ENCODE measurements around the gene CHKB. TPM values are rescaled to one million over a fixed set of nuclear protein-coding genes. Genes with fewer than 3 reads are reported as not detected.

Gene CHKB, protein sequence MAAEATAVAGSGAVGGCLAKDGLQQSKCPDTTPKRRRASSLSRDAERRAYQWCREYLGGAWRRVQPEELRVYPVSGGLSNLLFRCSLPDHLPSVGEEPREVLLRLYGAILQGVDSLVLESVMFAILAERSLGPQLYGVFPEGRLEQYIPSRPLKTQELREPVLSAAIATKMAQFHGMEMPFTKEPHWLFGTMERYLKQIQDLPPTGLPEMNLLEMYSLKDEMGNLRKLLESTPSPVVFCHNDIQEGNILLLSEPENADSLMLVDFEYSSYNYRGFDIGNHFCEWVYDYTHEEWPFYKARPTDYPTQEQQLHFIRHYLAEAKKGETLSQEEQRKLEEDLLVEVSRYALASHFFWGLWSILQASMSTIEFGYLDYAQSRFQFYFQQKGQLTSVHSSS
- total RNA-seq, result 100 to 1,000 TPM in 1 of 4 donors, 10 to 100 TPM in 3; 74.8 to 232 (median 86.1) TPM

DNA sequence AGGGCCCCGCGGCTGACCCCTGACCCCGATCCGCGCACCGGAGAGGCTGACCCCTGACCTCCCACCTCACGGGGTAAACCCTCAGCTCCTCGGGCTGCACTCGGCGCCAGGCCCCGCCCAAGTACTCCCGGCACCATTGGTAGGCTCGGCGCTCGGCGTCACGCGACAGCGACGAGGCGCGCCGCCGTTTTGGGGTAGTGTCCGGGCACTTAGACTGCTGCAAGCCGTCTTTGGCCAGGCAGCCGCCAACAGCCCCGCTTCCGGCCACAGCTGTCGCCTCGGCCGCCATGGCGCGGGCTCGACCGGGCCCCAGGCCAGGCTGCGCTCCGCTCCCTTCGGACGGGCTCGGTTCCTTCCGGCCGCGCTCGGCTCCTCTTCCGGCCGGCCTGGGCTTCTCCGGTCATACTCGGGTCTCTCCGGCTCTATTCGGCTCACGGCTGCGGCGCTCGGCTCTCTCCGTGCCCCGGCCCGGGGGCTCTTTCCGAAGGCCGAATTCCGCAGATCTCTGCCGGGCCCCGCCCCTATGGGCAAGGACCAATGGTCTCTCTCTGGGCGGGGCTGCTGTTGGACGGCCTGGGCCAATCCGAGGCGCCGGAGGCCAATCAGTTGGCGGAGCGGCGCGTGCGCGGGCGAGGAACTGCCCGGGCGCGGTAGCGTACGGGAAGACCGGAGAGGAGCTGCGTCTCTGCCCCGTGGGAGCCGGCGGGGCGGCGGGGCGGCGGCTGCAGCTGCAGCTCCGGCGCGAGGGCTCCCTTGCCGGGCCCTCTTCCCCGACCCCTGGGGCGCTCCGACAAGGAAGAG lies at the start of gene CHKB:
TSS of gene CHKB (minus strand) at position 357 of the 801 bp plus-strand sequence. CDS start at position 289, 68 bp downstream.
- Histone ChIP-seq H3K9me3 (no peaks in the 10 kb centered on the region), H3K36me3 (no peaks in the 10 kb centered on the region), H3K27ac (peak within 1 kb of the TSS; percentile 99), H3K4me1 (peaks cover 15 to 31% (median 23%) of the 10 kb centered on the region in 4 donors), H3K4me3 (peak within 1 kb of the TSS; percentile 71 to 89 (median 76)), H3K27me3 (no peaks in the 10 kb centered on the region)
- DNase-seq, result peak; percentile 99
- TF ChIP-seq EP300 (IDR thresholded peaks at IDR 0.05; ENCODE audit: low read depth) (no peak), POLR2AphosphoS5 (IDR thresholded peaks at IDR 0.05) (peak; percentile 74 to 88 (median 88)), POLR2A (IDR thresholded peaks at IDR 0.05) (peak; percentile 86)
- TF ChIP-seq, protein P1, sequence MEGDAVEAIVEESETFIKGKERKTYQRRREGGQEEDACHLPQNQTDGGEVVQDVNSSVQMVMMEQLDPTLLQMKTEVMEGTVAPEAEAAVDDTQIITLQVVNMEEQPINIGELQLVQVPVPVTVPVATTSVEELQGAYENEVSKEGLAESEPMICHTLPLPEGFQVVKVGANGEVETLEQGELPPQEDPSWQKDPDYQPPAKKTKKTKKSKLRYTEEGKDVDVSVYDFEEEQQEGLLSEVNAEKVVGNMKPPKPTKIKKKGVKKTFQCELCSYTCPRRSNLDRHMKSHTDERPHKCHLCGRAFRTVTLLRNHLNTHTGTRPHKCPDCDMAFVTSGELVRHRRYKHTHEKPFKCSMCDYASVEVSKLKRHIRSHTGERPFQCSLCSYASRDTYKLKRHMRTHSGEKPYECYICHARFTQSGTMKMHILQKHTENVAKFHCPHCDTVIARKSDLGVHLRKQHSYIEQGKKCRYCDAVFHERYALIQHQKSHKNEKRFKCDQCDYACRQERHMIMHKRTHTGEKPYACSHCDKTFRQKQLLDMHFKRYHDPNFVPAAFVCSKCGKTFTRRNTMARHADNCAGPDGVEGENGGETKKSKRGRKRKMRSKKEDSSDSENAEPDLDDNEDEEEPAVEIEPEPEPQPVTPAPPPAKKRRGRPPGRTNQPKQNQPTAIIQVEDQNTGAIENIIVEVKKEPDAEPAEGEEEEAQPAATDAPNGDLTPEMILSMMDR (IDR thresholded peaks at IDR 0.05), result no peak
- WGBS, 2 donors (ENCODE audit: low coverage in 1 of 2), result 2% methylated on average over 45 of the region's 96 CpGs; no CpG with 5 or more reads in 1 of the 2 donors
- intact Hi-C loops (cut with DNase I; ENCODE audit: low total_unique reads) (no loop called here), in situ Hi-C loops (cut with MboI; ENCODE audit: low pct_ligation_motif_present in 1 of 4, low pct_unique_long_range_greater_than_20kb in 1 of 4, low sequenced_read_pairs in 3 of 4) (no loop called here)

DNA sequence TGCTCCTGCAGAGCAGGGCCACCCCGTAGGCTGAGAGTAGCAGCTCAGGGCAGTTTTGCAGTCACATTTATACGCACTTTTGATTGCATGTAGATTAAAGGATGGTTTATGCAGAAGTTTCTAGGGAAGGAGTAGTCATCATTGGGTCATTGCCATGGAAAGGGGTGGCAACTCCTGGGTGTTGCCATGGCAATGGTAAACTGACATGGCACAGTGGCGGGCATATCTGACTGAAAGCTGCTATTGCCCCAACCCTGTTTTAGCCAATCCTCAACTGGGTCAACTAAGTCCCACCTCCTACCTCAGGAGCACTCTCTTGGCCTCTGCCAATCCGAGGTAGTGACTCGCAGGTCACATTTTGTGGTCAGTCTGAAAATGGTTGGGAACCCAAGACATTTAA lies 47.7 kb upstream of the CHKB start:
- peaks cover 6 to 21% (median 16%) of the 10 kb centered on the region in 4 donors for H3K4me1 ChIP-seq
- in situ Hi-C loops (cut with MboI; ENCODE audit: low pct_ligation_motif_present in 1 of 4, low pct_unique_long_range_greater_than_20kb in 1 of 4, low sequenced_read_pairs in 3 of 4), result no loop called here
- intact Hi-C loops (cut with DNase I; ENCODE audit: low total_unique reads), result no loop called here
- 91 to 95% methylated on average over 4 to 5 of the region's 5 CpGs for WGBS, 2 donors (ENCODE audit: low coverage in 1 of 2)
- no peak overlapping the region for H3K27ac ChIP-seq
- no peaks in the 10 kb centered on the region for H3K36me3 ChIP-seq
- no peak overlapping the region for H3K4me3 ChIP-seq
- TF ChIP-seq POLR2A (IDR thresholded peaks at IDR 0.05) (no peak), POLR2AphosphoS5 (IDR thresholded peaks at IDR 0.05) (no peak), EP300 (IDR thresholded peaks at IDR 0.05; ENCODE audit: low read depth) (no peak)
- TF ChIP-seq, protein P1 (IDR thresholded peaks at IDR 0.05), result no peak
- no peak for DNase-seq
- H3K27me3 ChIP-seq, result no peaks in the 10 kb centered on the region
- H3K9me3 ChIP-seq, result no peaks in the 10 kb centered on the region

DNA sequence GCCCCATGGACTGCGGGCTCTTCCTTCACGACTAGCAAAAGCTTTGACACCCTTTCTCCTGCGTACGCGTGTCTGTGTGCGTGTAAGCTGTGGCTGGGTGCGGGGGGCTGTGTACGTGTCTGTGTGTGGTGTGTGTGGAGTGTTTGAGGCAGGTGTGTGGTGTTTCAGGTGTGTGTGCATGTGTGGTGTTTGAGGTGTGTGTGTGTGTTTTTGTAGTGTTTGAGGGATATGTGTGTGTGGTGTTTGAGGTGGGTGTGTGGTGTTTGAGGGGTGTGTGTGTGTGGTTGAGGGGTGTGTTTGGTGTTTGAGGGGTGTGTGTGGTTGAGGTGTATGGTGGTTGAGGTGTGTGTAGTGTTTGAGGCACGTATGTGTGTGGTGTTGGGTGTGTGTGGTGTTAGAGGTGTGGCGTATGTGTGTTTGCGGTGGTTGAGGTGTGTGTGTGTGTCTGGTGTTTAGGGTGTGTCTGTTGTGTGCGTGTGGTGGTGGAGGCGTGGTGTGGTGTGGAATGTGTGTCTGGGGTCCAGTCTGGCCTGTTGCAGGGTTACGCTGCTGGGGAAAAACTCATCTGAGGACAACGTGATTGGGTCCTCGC lies 46.0 kb upstream of the CHKB start:
- H3K36me3 ChIP-seq, result no peaks in the 10 kb centered on the region

DNA sequence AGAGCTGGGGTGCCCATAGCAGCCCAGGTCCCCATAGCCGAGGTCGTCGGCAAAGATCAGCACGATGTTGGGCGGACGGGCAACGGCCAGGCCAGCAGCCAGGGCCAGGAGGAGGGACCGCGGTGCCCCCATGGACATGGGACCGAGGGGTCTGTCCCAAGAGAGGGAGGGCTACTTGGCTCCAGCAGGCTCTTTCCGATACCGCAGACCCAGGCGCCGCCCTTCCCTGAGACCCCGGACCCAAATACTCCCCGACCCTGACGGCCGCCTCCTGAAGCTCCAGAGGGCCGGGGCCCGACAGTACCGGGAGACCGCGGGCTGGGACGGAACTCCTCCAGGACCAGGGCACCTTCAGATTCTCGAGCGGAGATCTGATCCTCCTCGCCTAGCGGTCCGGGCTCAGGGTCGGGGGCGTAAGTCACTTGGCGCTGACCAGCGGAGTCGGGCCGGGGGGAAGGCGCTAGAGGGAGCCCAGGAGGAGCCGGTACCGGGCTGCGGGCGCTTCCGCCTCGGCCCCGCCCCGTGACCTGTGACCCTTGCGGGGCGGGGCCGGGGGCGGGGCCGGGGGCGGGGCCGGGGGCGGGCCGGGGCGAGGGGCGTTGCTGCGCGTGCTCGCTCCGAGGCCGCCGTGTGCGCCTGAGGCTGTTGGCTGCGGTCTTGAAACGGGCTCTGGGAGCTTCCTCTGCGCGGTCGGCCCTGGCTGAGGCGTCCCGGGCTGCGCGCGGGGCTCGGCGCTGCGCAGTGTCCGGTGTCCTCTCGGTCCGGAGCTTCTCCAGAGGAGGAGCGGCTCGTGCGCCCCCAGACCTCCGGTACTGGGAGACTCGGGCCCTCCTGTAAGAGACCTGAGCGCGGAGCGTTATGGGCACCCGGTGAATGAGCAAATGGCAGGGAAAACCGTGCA lies 45.2 kb upstream of the CHKB start, which contains the start of gene ARSA:
TSS of gene ARSA (minus strand) at position 511 of the 901 bp plus-strand sequence. CDS start at position 138, 373 bp downstream.
- no peaks in the 10 kb centered on the region for H3K9me3 ChIP-seq
- H3K4me1 ChIP-seq, result peaks cover 6 to 25% (median 16%) of the 10 kb centered on the region in 4 donors
- peak within 1 kb of the TSS; percentile 81 to 89 (median 84) for H3K27ac ChIP-seq
- peak; percentile 86 for DNase-seq
- H3K4me3 ChIP-seq, result peak within 1 kb of the TSS; percentile 55 to 90 (median 77)
- H3K27me3 ChIP-seq, result no peaks in the 10 kb centered on the region
- no peaks in the 10 kb centered on the region for H3K36me3 ChIP-seq
- 2% methylated on average over 42 of the region's 88 CpGs; no CpG with 5 or more reads in 1 of the 2 donors for WGBS, 2 donors (ENCODE audit: low coverage in 1 of 2)
- TF ChIP-seq, protein P1 (IDR thresholded peaks at IDR 0.05), result peak in 4 of 5 experiments; percentile 7 to 36 (median 28)
- TF ChIP-seq POLR2A (IDR thresholded peaks at IDR 0.05) (peak; percentile 60), EP300 (IDR thresholded peaks at IDR 0.05; ENCODE audit: low read depth) (no peak), POLR2AphosphoS5 (IDR thresholded peaks at IDR 0.05) (peak; percentile 52 to 77 (median 77))
- intact Hi-C loops (cut with DNase I; ENCODE audit: low total_unique reads), result no loop called here
- in situ Hi-C loops (cut with MboI; ENCODE audit: low pct_ligation_motif_present in 1 of 4, low pct_unique_long_range_greater_than_20kb in 1 of 4, low sequenced_read_pairs in 3 of 4), result no loop called here

More for the DNA sequence above, 46.0 kb upstream of the CHKB start:
- no peaks in the 10 kb centered on the region for H3K9me3 ChIP-seq
- no peaks in the 10 kb centered on the region for H3K27me3 ChIP-seq
- peak overlapping the region; percentile 55 to 90 (median 73) for H3K4me3 ChIP-seq
- peak overlapping the region; percentile 81 to 89 (median 84) for H3K27ac ChIP-seq
- 22 to 34% methylated on average over 7 to 15 of the region's 16 CpGs for WGBS, 2 donors (ENCODE audit: low coverage in 1 of 2)
- in situ Hi-C loops (cut with MboI; ENCODE audit: low pct_ligation_motif_present in 1 of 4, low pct_unique_long_range_greater_than_20kb in 1 of 4, low sequenced_read_pairs in 3 of 4), result no loop called here
- no peak for DNase-seq
- H3K4me1 ChIP-seq, result peaks cover 6 to 21% (median 16%) of the 10 kb centered on the region in 4 donors
- TF ChIP-seq POLR2AphosphoS5 (IDR thresholded peaks at IDR 0.05), result no peak
- no peak for TF ChIP-seq POLR2A (IDR thresholded peaks at IDR 0.05)
- intact Hi-C loops (cut with DNase I; ENCODE audit: low total_unique reads), result no loop called here

Data from transverse colon (tissue), 4 donors.